Nephron (organoid): ENCODE data around the gene AFF3.
"Not testable (repeated sequence)": the region's sequence is repeated elsewhere in the genome, so short reads cannot be mapped to it uniquely, and the experiment has no call there.

ENCODE experiments used
- H3K27ac Mint-ChIP-seq, 3 experiments: 2 replicates each; pipeline ENCODE4 v1.8.0; 2020; ENCODE audit warnings: mixed read lengths in 3 of 3, mild to moderate bottlenecking in 2 of 3, moderate library complexity in 1 of 3
- H3K27me3 Mint-ChIP-seq: 2 replicates; pipeline ENCODE4 v1.8.0; 2021; ENCODE audit warnings: low read depth, mild to moderate bottlenecking, moderate library complexity, mixed read lengths
- H3K36me3 Mint-ChIP-seq: 2 replicates; pipeline ENCODE4 v1.8.0; 2020; ENCODE audit warnings: low read depth, mixed read lengths
- H3K4me1 Mint-ChIP-seq: 2 replicates; pipeline ENCODE4 v1.8.0; 2020; ENCODE audit warnings: mixed read lengths
- H3K4me3 Mint-ChIP-seq, 3 experiments: 2 replicates each; pipeline ENCODE4 v1.8.0; 2020; ENCODE audit warnings: mild to moderate bottlenecking in 3 of 3, mixed read lengths in 3 of 3, moderate library complexity in 2 of 3
- H3K9me3 Mint-ChIP-seq: 2 replicates; pipeline ENCODE4 v1.8.0; 2020; ENCODE audit warnings: mixed read lengths
- CTCF ChIP-seq, 3 experiments: fragments of 200-600 bp; sonication (generic); IDR thresholded peaks; one replicate each; pipeline ENCODE4 v1.5.0; 2021; ENCODE audit warnings: antibody characterized with exemption in 3 of 3; ENCODE audit not compliant: unreplicated experiment in 3 of 3

The AFF3 gene

GRCh38 chr2:100161945-100162620 lies 19.7 kb upstream of the AFF3 start:
- Mint-ChIP-seq H3K9me3 (peaks cover 34% of the 10 kb centered on the region), H3K27me3 (peaks cover 4% of the 10 kb centered on the region), H3K4me3 (no peak overlapping the region), H3K36me3 (peaks cover 6% of the 10 kb centered on the region), H3K27ac (no peak overlapping the region), H3K4me1 (no peaks in the 10 kb centered on the region)
- no peak for TF ChIP-seq CTCF (IDR thresholded peaks at IDR 0.05; ENCODE audit: unreplicated experiment in 3 of 3)

- no peak for TF ChIP-seq CTCF (IDR thresholded peaks at IDR 0.05; ENCODE audit: unreplicated experiment in 3 of 3)
- H3K4me1 Mint-ChIP-seq, result no peaks in the 10 kb centered on the region
- peaks cover 6% of the 10 kb centered on the region for H3K36me3 Mint-ChIP-seq
- no peak overlapping the region for H3K27ac Mint-ChIP-seq
- H3K4me3 Mint-ChIP-seq, result no peak overlapping the region
- peaks cover 37% of the 10 kb centered on the region for H3K9me3 Mint-ChIP-seq
- H3K27me3 Mint-ChIP-seq, result peaks cover 4% of the 10 kb centered on the region
Observed at GRCh38 chr2:100160396-100160795, 18.0 kb upstream of the AFF3 start.

GRCh38 chr2:100151832-100152231 lies 9.4 kb upstream of the AFF3 start:
- H3K27me3 Mint-ChIP-seq, H3K4me1 Mint-ChIP-seq, H3K27ac Mint-ChIP-seq, H3K4me3 Mint-ChIP-seq, H3K36me3 Mint-ChIP-seq: not testable (repeated sequence)
- peaks cover 29% of the 10 kb centered on the region for H3K9me3 Mint-ChIP-seq

- no peak for TF ChIP-seq CTCF (IDR thresholded peaks at IDR 0.05; ENCODE audit: unreplicated experiment in 3 of 3)
- Mint-ChIP-seq H3K27me3 (no peaks in the 10 kb centered on the region), H3K4me3 (no peak overlapping the region), H3K4me1 (no peaks in the 10 kb centered on the region), H3K9me3 (peaks cover 28% of the 10 kb centered on the region), H3K27ac (no peak overlapping the region), H3K36me3 (peaks cover 4% of the 10 kb centered on the region)
Observed at GRCh38 chr2:100151310-100151709, 8.9 kb upstream of the AFF3 start.

GRCh38 chr2:100148883-100149282 lies 6.5 kb upstream of the AFF3 start:
- Mint-ChIP-seq H3K36me3 (peaks cover 4% of the 10 kb centered on the region), H3K4me3 (no peak overlapping the region), H3K27me3 (no peaks in the 10 kb centered on the region)

GRCh38 chr2:100146657-100146960 lies 4.2 kb upstream of the AFF3 start:
- H3K4me3 Mint-ChIP-seq, result no peak overlapping the region

More at GRCh38 chr2:100148883-100149282, 6.5 kb upstream of the AFF3 start:
- Mint-ChIP-seq H3K4me1 (no peaks in the 10 kb centered on the region), H3K27ac (no peak overlapping the region), H3K9me3 (peaks cover 11% of the 10 kb centered on the region)
- no peak for TF ChIP-seq CTCF (IDR thresholded peaks at IDR 0.05; ENCODE audit: unreplicated experiment in 3 of 3)

More at GRCh38 chr2:100146657-100146960, 4.2 kb upstream of the AFF3 start:
- TF ChIP-seq CTCF (IDR thresholded peaks at IDR 0.05; ENCODE audit: unreplicated experiment in 3 of 3), result no peak
- Mint-ChIP-seq H3K36me3 (no peaks in the 10 kb centered on the region), H3K27ac (no peak overlapping the region), H3K27me3 (no peaks in the 10 kb centered on the region), H3K4me1 (no peaks in the 10 kb centered on the region), H3K9me3 (peaks cover 6% of the 10 kb centered on the region)
